NCI-H1436 treated with DMSO at 0.1 percent for 48 hours (cell line): Measurements from ENCODE around the gene DGCR8.

Source experiments
- DNase-seq: peaks from one replicate; lab custom pipeline; 2025; lab: John Stamatoyannopoulos, UW

The DGCR8 gene

GRCh38 chr22:20052309-20053259 is 27.5 kb upstream of the DGCR8 start:
- no peak for DNase-seq

DNA sequence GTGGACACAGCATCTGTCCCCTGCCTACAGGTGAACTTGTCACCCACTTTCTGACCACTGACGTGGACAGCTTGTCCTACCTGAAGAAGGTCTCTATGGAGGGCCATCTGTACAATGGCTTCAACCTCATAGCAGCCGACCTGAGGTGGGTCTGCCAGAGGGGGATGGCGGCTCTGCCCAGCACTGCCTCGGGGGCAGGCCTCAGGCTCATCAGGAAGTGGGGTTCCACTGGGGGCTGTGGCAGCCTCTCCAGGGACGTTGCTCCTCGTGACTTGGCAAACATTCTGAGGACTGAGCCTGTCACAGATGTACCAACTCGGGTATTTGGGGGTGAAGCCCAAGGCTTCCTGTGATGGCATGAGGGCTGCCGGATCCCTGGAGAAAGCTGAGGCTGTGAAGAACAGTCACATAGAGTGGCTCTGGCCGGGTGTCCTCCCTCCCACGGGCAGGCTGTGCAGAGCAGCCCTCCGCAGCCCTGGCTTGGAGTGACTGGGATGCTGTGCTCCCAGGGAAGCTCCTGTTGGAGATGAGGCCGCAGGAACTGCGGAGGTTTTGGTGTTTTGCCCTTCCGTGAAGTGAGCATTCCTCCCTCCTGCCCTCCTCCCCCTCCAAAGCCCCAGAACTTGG is 26.5 kb upstream of the DGCR8 start:
- DNase-seq = no peak

- DNase-seq = no peak
Observed at GRCh38 chr22:20054034-20054427, 26.0 kb upstream of the DGCR8 start.

DNA sequence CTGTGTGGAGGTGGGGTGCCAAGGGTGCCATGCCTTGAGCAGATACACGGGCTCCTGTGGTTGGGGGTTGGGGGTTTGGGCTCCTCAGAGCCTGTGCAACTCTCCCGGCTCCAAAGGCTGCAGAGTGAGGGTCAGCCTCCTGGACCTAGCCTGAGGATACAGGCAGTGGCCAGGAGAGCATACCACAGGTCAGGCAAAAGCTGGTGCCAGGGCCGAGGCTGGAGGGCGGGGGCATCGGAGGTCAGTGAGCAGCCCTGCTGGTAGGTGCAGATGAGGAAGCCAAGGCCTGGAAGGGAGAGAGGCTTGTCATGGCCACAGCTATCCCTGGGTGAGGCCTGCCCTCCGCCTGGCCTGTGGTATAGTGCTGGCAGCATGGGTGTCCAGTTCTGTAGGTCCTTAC is 25.6 kb upstream of the DGCR8 start:
- no peak for DNase-seq

DNA sequence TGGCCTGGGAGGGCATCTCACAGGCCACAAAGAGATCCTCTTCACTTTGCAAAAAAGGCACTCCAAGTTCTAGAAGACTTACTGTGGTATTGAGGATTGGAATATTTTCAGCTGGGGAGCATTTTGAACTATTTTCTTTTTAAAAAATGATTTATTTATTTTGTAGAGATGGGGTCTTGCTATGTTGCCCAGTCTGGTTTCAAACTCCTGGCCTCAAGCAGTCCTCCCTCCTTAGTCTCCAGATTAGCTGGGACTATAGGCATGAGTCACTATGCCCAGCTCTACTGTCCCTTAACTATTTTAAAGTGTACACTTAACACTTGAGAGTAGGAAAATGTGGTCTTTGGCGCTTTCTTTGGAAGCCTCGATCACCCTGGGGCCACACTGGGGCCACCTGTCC is 24.9 kb upstream of the DGCR8 start:
- DNase-seq = no peak

GRCh38 chr22:20055654-20056053 is 24.4 kb upstream of the DGCR8 start:
- DNase-seq = no peak

- DNase-seq = no peak
Observed at GRCh38 chr22:20056161-20056560, 23.9 kb upstream of the DGCR8 start.

DNA sequence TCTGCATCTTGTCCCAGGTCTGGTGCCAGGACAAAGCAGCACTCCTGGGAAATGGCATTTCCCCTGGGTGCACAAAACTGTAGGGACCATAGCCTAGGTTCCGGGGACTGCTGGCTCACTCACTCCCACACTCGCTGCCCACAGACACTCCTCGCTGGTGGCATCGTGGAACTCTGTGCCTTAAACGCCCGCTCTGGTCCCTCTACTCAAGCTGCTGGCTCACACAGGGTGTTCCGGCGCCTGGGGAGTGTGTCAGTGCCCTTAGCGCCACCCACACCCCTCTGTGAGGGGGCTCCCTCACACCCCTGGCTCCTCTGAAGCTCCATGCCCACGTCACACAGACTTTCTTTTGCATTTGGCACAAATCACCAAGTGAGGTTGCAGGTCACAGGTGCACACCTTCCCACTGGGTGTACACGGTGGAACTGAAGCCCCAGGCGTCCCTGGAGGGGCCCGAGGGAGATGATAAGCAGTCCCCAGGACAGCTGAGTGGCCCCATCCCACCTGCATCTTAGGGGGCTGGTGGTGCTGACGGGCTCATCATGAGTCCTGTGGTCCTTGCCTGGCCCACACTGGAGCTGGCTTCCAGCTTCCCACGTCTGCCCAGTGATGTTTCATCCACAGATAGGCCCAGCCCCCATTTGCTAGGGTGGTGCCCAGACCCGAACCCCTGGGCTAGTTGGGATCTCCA is 23.2 kb upstream of the DGCR8 start:
- DNase-seq = no peak

DNA sequence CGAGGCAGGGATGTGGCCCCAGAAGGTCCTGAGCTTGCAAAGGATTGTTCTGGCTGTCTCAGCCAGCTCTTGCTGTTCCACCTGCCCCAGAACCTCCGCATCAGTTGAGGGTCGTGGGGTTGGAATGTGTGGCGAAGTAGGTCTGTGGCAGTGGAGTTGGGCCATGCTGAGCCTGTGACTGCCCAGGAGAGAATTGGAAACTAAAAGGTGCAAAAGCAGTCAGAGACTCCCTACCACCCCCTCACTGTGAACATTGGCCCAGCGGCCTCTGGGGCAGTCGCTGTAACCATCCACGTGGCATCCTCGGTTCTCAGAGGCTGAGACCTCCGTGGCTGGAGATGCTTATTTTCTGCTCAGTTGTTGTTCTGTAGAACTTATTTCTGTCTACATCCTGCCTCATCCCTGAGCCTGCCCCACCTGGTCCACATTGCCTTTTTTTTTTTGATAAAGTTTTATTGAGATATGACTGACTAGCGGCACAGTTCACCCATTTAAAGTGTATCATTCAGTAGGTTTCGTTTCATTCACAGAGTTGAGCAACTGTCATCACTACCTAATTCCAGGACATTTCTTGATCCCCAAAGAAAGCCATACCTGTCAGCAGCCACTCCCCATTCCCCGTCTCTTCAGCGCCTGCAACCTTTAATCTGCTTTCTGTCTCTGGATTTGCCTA is 22.3 kb upstream of the DGCR8 start:
- DNase-seq = no peak

GRCh38 chr22:20058989-20059770 is 20.9 kb upstream of the DGCR8 start:
- no peak for DNase-seq

- DNase-seq = no peak
Observed at GRCh38 chr22:20060700-20061480, 19.2 kb upstream of the DGCR8 start.

- DNase-seq = no peak
Observed at GRCh38 chr22:20061481-20061861, 18.6 kb upstream of the DGCR8 start.

DNA sequence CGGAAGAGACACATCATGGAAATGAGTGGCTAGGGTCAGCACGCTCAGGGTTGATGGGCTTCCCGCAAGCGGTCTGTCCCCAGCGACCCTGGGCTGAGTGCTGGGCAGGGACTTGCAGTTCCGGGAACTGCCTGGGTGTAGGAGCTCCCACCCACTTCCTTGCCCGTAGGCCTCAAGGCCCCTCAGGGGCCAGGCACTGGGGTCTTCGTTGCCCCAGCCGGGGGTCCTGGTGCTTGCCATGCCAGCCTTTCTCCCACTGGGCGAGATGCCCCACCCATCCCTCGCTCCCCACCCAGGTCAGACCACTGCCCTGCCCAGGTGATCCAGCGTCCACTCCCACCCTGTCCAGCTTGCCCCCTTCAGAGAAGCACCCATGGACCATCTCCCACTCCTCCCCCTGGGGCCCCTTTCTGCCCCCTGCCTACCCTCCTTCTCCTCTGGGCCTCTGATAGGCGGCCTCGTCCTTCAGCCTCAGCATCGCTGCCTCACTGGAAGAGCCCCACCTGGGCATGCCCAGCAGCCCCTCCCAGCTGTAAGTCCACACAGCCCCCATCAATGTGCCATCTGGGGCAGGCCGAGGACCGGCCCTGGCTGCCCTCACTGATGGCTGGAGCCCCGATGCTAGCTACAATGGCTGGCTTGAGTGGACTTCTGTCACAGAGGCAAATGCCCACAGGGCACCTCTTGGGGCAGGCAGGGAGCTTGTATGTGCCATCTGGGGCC is 17.8 kb upstream of the DGCR8 start:
- DNase-seq = no peak

- DNase-seq = no peak
Observed at GRCh38 chr22:20062766-20063083, 17.3 kb upstream of the DGCR8 start.

- no peak for DNase-seq
Observed at GRCh38 chr22:20063271-20064139, 16.5 kb upstream of the DGCR8 start.

GRCh38 chr22:20064140-20064480 is 15.9 kb upstream of the DGCR8 start:
- DNase-seq = no peak

- no peak for DNase-seq
Observed at GRCh38 chr22:20064545-20065262, 15.3 kb upstream of the DGCR8 start.

DNA sequence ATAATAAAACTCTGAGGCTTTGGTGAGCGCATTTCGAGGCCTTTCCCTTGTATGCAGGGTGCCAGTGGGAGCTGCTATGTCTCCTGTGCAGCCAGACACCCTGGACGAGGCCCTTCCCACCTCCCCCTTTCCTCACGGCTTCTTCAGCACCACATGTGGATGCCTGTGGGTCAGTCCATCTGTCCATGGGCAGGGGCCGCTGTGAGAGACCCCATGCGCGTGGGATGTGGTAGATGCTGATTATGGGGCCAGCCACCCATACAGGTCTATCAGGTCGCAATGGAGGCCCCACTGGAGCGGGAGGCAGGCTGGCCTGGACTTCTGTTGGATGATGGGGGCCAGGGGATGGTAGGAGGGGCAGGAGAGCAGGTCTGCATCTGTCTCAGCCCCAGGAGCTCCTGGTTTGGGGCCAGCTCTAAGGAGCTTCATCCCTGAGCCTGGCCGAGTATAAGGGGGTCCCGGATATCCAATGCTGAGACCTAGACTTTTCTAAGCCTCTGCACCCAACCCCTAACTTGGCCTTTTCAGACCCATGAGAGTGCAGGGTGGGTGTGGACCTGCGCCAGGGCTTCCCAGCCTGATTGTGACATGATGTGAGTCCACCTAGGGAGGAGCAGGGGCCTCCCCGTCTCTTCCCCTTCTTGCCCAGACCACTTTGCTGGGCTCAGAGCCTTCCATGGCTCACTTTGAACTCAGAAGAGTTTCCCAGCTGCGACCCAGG is 14.0 kb upstream of the DGCR8 start:
- DNase-seq = no peak
